NT2/D1 (cell line): ENCODE measurements around the gene IRF2BPL.

ENCODE experiments used
- SUZ12 ChIP-seq: IDR thresholded peaks from 2 replicates; pipeline ENCODE4 v1.6.1; 2011; ENCODE audit not compliant: insufficient read length, insufficient read depth; ENCODE audit errors: extremely low read depth
- ZNF274 ChIP-seq: IDR thresholded peaks from 2 replicates; pipeline ENCODE4 v1.6.1; 2011; ENCODE audit warnings: mild to moderate bottlenecking, low read depth, low read length

DNA sequence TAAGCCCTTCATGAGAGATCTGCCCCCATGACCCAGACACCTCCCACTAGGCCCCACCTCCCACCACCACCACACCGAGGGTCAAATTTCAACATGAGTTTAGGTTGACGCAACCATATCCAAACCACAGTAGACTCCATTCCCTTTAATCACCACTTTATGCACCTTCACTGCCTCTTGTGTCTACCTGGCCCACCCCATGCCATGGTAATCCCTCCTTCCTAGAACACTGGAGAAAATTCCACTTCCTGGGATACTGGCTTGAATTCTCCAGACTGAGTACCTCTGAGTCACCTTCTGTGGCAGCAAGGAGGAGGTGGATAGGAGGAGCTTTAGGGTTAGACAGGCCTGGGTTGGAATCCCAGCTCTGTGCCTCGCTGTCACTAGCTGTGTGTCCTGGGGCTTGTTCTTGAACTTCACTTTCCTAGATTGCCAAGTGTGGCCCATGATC lies 43.5 kb upstream of the IRF2BPL start:
- TF ChIP-seq SUZ12 (no peak), ZNF274 (no peak)
